Tibial artery (tissue), 4 donors: Measurements from ENCODE around the gene TSPAN14.

Source experiments
- DNase-seq, 2 donors: peaks; one replicate each; pipeline ENCODE4 v3.0.0-alpha.2; 2019
- H3K27ac ChIP-seq, 2 donors: fragments of 200-600 bp; sonication (generic) in 1 of 2; 1 replicate in 1 of 2; 2 replicates in 1 of 2; pipeline ENCODE4 v1.5.1; 2018 to 2019; ENCODE audit warnings: mild to moderate bottlenecking in 1 of 2
- H3K27me3 ChIP-seq, 2 donors: fragments of 200-600 bp; sonication (generic) in 1 of 2; one replicate each; pipeline versions ENCODE4 v1.5.1 to v1.6.0; 2016 to 2019
- H3K36me3 ChIP-seq, 3 donors: fragments of 200-600 bp; sonication (generic) in 2 of 3; one replicate each; pipeline ENCODE4 v1.5.1; 2016 to 2019; ENCODE audit warnings: mild to moderate bottlenecking in 2 of 3
- H3K4me1 ChIP-seq, 4 donors: fragments of 200-600 bp; sonication (generic) in 2 of 4; 1 replicate in 3 of 4; 2 replicates in 1 of 4; pipeline ENCODE4 v1.5.1; 2016 to 2019
- H3K4me3 ChIP-seq, 2 donors: fragments of 200-600 bp; sonication (generic) in 1 of 2; 1 replicate in 1 of 2; 2 replicates in 1 of 2; pipeline ENCODE4 v1.5.1; 2018 to 2019; ENCODE audit warnings: mild to moderate bottlenecking in 2 of 2
- H3K9me3 ChIP-seq, 3 donors: fragments of 200-600 bp; sonication (generic) in 1 of 3; one replicate each; pipeline ENCODE4 v1.5.1; 2016 to 2019
- CTCF ChIP-seq, 2 experiments: fragments of 200-600 bp in 1 of 2; fragments of 450-650 bp in 1 of 2; IDR thresholded peaks; one replicate each; pipeline ENCODE4 v1.5.1; 2017 to 2019; ENCODE audit warnings: antibody characterized with exemption in 2 of 2, mild to moderate bottlenecking in 1 of 2, moderate library complexity in 1 of 2
- intact Hi-C: fragments of 100-400 bp; cut with DNase I; formaldehyde crosslinking; loops from one replicate; pipeline ENCODE4 v1.15.0; 2023; ENCODE audit warnings: low total_unique reads

Gene TSPAN14

GRCh38 chr10:80464557-80465450 is 10.7 kb downstream of the TSPAN14 start:
- Histone ChIP-seq H3K27ac (peak overlapping the region; percentile 24 to 62), H3K4me1 (peaks cover 0 to 93% (median 54%) of the 10 kb centered on the region in 4 donors), H3K27me3 (no peaks in the 10 kb centered on the region), H3K9me3 (no peaks in the 10 kb centered on the region), H3K36me3 (peaks cover 0 to 14% (median 1%) of the 10 kb centered on the region in 3 donors), H3K4me3 (peak overlapping the region in 1 of 2 donors; percentile 5)
- intact Hi-C loops: no loop called here
- TF ChIP-seq CTCF (IDR thresholded peaks at IDR 0.05): no peak
- DNase-seq: no peak

GRCh38 chr10:80465451-80465835 is 11.3 kb downstream of the TSPAN14 start:
- no peak for TF ChIP-seq CTCF (IDR thresholded peaks at IDR 0.05)
- H3K9me3 ChIP-seq: no peaks in the 10 kb centered on the region
- H3K36me3 ChIP-seq: peaks cover 0 to 14% (median 8%) of the 10 kb centered on the region in 3 donors
- intact Hi-C loops: no loop called here
- peak overlapping the region in 1 of 2 donors; percentile 62 for H3K27ac ChIP-seq
- no peaks in the 10 kb centered on the region for H3K27me3 ChIP-seq
- peaks cover 0 to 90% (median 50%) of the 10 kb centered on the region in 4 donors for H3K4me1 ChIP-seq
- no peak for DNase-seq
- H3K4me3 ChIP-seq: no peak overlapping the region

GRCh38 chr10:80465839-80466590 is 11.9 kb downstream of the TSPAN14 start:
- H3K9me3 ChIP-seq: no peaks in the 10 kb centered on the region
- peaks cover 0 to 20% (median 12%) of the 10 kb centered on the region in 3 donors for H3K36me3 ChIP-seq
- no peak overlapping the region for H3K27ac ChIP-seq
- H3K4me3 ChIP-seq: no peak overlapping the region
- TF ChIP-seq CTCF (IDR thresholded peaks at IDR 0.05): no peak
- intact Hi-C loops: no loop called here
- H3K27me3 ChIP-seq: no peaks in the 10 kb centered on the region
- no peak for DNase-seq
- peaks cover 0 to 86% (median 45%) of the 10 kb centered on the region in 4 donors for H3K4me1 ChIP-seq

GRCh38 chr10:80466724-80467326 is 12.7 kb downstream of the TSPAN14 start:
- no peak overlapping the region for H3K4me3 ChIP-seq
- no peaks in the 10 kb centered on the region for H3K27me3 ChIP-seq
- peak overlapping the region in 1 of 2 donors; percentile 3 for H3K27ac ChIP-seq
- H3K9me3 ChIP-seq: no peaks in the 10 kb centered on the region
- H3K4me1 ChIP-seq: peaks cover 0 to 80% (median 43%) of the 10 kb centered on the region in 4 donors
- peaks cover 0 to 23% (median 12%) of the 10 kb centered on the region in 3 donors for H3K36me3 ChIP-seq
- no peak for TF ChIP-seq CTCF (IDR thresholded peaks at IDR 0.05)
- no peak for DNase-seq
- intact Hi-C loops: no loop called here

GRCh38 chr10:80468002-80468401 is 13.9 kb downstream of the TSPAN14 start:
- no peak for TF ChIP-seq CTCF (IDR thresholded peaks at IDR 0.05)
- Histone ChIP-seq H3K27me3 (no peaks in the 10 kb centered on the region), H3K27ac (peak overlapping the region in 1 of 2 donors; percentile 3), H3K4me3 (no peak overlapping the region), H3K4me1 (peaks cover 0 to 68% (median 33%) of the 10 kb centered on the region in 4 donors), H3K9me3 (no peaks in the 10 kb centered on the region), H3K36me3 (peaks cover 0 to 23% (median 12%) of the 10 kb centered on the region in 3 donors)
- intact Hi-C loops: no loop called here
- peak; percentile 72 to 75 for DNase-seq
